Heart right ventricle (tissue), 16 donors: Measurements from ENCODE around the gene ADGRE1. TPM values are rescaled to one million over a fixed set of nuclear protein-coding genes. Genes with fewer than 3 reads are reported as not detected.

Experiments used
- ATAC-seq, 8 donors: fragments of 200-7000 bp; cut with Tn5 transposase; one replicate each; pipeline ENCODE4 v1.9.1; 2020; ENCODE audit warnings: mild to moderate bottlenecking in 8 of 8, moderate library complexity in 8 of 8, moderate number of reproducible peaks in 1 of 8
- DNase-seq, 2 donors: peaks; one replicate each; pipeline ENCODE4 v3.0.0-alpha.2; 2020
- H3K27ac ChIP-seq, 10 donors: fragments of 200-600 bp; sonication (generic) in 2 of 10; one replicate each; pipeline versions ENCODE4 v1.5.0 to v1.8.0; 2020 to 2022; ENCODE audit warnings: mild to moderate bottlenecking in 3 of 10
- H3K27me3 ChIP-seq, 7 donors: fragments of 200-600 bp; one replicate each; pipeline ENCODE4 v1.8.0; 2021 to 2022; ENCODE audit warnings: mild to moderate bottlenecking in 2 of 7
- H3K36me3 ChIP-seq, 9 donors: fragments of 200-600 bp; sonication (generic) in 1 of 9; one replicate each; pipeline versions ENCODE4 v1.5.0 to v1.8.0; 2020 to 2022; ENCODE audit warnings: mild to moderate bottlenecking in 2 of 9
- H3K4me1 ChIP-seq, 9 donors: fragments of 200-600 bp; sonication (generic) in 1 of 9; one replicate each; pipeline versions ENCODE4 v1.5.0 to v1.8.0; 2020 to 2022; ENCODE audit warnings: mild to moderate bottlenecking in 4 of 9
- H3K4me3 ChIP-seq, 10 donors: fragments of 200-600 bp; sonication (generic) in 2 of 10; one replicate each; pipeline versions ENCODE4 v1.5.0 to v1.8.0; 2020 to 2022; ENCODE audit warnings: mild to moderate bottlenecking in 7 of 10, moderate library complexity in 2 of 10
- H3K9me3 ChIP-seq, 11 donors: fragments of 200-600 bp in 10 of 11; sonication (generic) in 2 of 11; one replicate each; pipeline versions ENCODE4 v1.5.0 to v1.8.0; 2013 to 2022; ENCODE audit warnings: mild to moderate bottlenecking in 2 of 11, control low read depth in 1 of 11, moderate library complexity in 1 of 11
- CTCF ChIP-seq, 9 donors: fragments of 200-600 bp; sonication (generic) in 2 of 9; IDR thresholded peaks; one replicate each; pipeline versions ENCODE4 v1.5.0 to v1.8.0; 2021 to 2022; ENCODE audit warnings: antibody characterized with exemption in 9 of 9, mild to moderate bottlenecking in 5 of 9, moderate library complexity in 1 of 9
- WGBS, 2 donors: extraction: QIAGEN DNeasy Blood & Tissue Kit; methylation state at CpG; one replicate each; pipeline ENCODE4 v1.1.7; 2013; ENCODE audit warnings: inconsistent platforms in 1 of 2; 5-methylcytosine and 5-hydroxymethylcytosine counted together
- intact Hi-C, 10 donors: fragments of 100-400 bp; cut with DNase I; formaldehyde crosslinking; loops; one replicate each; pipeline versions ENCODE4 v1.11.1 to v1.14.2; 2022
- polyA plus RNA-seq, 2 donors: library from polyadenylated mRNA; stranded (reverse); fragments of 200-250 nt; gene quantifications; one replicate each; pipeline ENCODE4 v1.2.3, GENCODE V29; 2013
- total RNA-seq, 10 donors: library from RNA; stranded (reverse); fragmentation: NEBNext Ultra II Directional in 3 of 10; extraction: Animal tissue kit (Norgen Biotek cat#: 25700) in 3 of 10; gene quantifications; one replicate each; pipeline versions ENCODE4 v1.2.1 to v1.2.4, GENCODE V29; 2021 to 2023
- donor health status: Arrhythmogenic right ventricular cardiomyopathy.
- donor health status: ischemic (EF 13 %, LVEDD 7.1; RV severe dilation, severe dysfunction).
- donor health status: healthy with polysubstance abuse.
- donor health status: DM: no; HTN: yes; CAD: no.
- donor health status: DM: no; HTN: no; CAD: no.
- donor health status: ischemic (EF 25% LVEDD 6.9; RV normal size, moderate dysfunction).
- donor health status: ischemic (EF 25% LVEDD 5.7; RV mildly dilated, moderate dysfunction).
- donor health status: healthy.
- donor health status: DM: yes; HTN: yes; CAD: no.
- donor health status: Ischemic cardiomyopathy.
- donor health status: ischemic (EF 35%, LVEDD 5.7; RV mildly dilated, moderate dysfunction).
- donor health status: nonischemic (EF 11% LVEDD 7.7; RV severe dilation, severe dysfunction).
- donor health status: DM: yes; HTN: yes; CAD: no.
- donor health status: PGD.
- donor health status: ischemic (EF 29% LVEDD 5.4; RV normal size, mild dysfunction).
- donor health status: nonischemic (EF 23%, LVEDD 6.1; RV moderate dilation, normal function).

Gene ADGRE1
- total and polyA plus RNA-seq, 12 donors, result 0.09 to 4.8 (median 0.19) TPM; not detected in 3

- H3K4me3 ChIP-seq, result no peak overlapping the region
- ATAC-seq (no peak), DNase-seq (no peak)
- peaks cover 0 to 37% (median 4%) of the 10 kb centered on the region in 7 donors for H3K27me3 ChIP-seq
- TF ChIP-seq CTCF (IDR thresholded peaks at IDR 0.05), result no peak
- H3K9me3 ChIP-seq, result no peaks in the 10 kb centered on the region
- peak overlapping the region in 1 of 10 donors; percentile 1 for H3K27ac ChIP-seq
- 67 to 71% methylated on average over 4 of the region's 4 CpGs for whole genome bisulfite sequencing, 2 donors
- peaks cover 0 to 10% (median 0%) of the 10 kb centered on the region in 9 donors for H3K4me1 ChIP-seq
- intact Hi-C loops, result no loop called here
- H3K36me3 ChIP-seq, result peaks cover 0 to 3% (median 0%) of the 10 kb centered on the region in 9 donors
Measured at GRCh38 chr19:6967967-6968366, 80.6 kb downstream of the ADGRE1 start.

GRCh38 chr19:6969490-6969889 lies 82.1 kb downstream of the ADGRE1 start:
- no peak for ATAC-seq
- peak overlapping the region in 1 of 10 donors; percentile 41 for H3K27ac ChIP-seq

GRCh38 chr19:6970021-6970420 lies 82.6 kb downstream of the ADGRE1 start:
- DNase-seq (no peak), ATAC-seq (no peak)
- Histone ChIP-seq H3K4me1 (peaks cover 0 to 10% (median 0%) of the 10 kb centered on the region in 9 donors), H3K9me3 (no peaks in the 10 kb centered on the region), H3K27me3 (peaks cover 0 to 24% (median 0%) of the 10 kb centered on the region in 7 donors), H3K27ac (peak overlapping the region in 1 of 10 donors; percentile 41), H3K4me3 (no peak overlapping the region), H3K36me3 (no peaks in the 10 kb centered on the region)
- no peak for TF ChIP-seq CTCF (IDR thresholded peaks at IDR 0.05)
- WGBS, 2 donors, result 53 to 67% methylated on average over 2 of the region's 2 CpGs
- intact Hi-C loops, result no loop called here

More at GRCh38 chr19:6969490-6969889, 82.1 kb downstream of the ADGRE1 start:
- Histone ChIP-seq H3K4me1 (peaks cover 0 to 10% (median 0%) of the 10 kb centered on the region in 9 donors), H3K9me3 (no peaks in the 10 kb centered on the region), H3K27me3 (peaks cover 0 to 30% (median 0%) of the 10 kb centered on the region in 7 donors), H3K4me3 (no peak overlapping the region), H3K36me3 (no peaks in the 10 kb centered on the region)
- 72 to 82% methylated on average over 2 of the region's 2 CpGs for WGBS, 2 donors
- TF ChIP-seq CTCF (IDR thresholded peaks at IDR 0.05), result no peak
- intact Hi-C loops, result no loop called here
- no peak for DNase-seq

GRCh38 chr19:6970443-6970842 lies 83.1 kb downstream of the ADGRE1 start:
- H3K27me3 ChIP-seq, result peaks cover 0 to 20% (median 0%) of the 10 kb centered on the region in 7 donors
- H3K9me3 ChIP-seq, result no peaks in the 10 kb centered on the region
- 75 to 80% methylated on average over 5 of the region's 5 CpGs for WGBS, 2 donors
- TF ChIP-seq CTCF (IDR thresholded peaks at IDR 0.05), result no peak
- no peaks in the 10 kb centered on the region for H3K36me3 ChIP-seq
- H3K4me1 ChIP-seq, result peaks cover 0 to 10% (median 0%) of the 10 kb centered on the region in 9 donors
- ATAC-seq, result no peak
- no peak for DNase-seq
- H3K27ac ChIP-seq, result peak overlapping the region in 1 of 10 donors; percentile 23
- no peak overlapping the region for H3K4me3 ChIP-seq
- intact Hi-C loops, result no loop called here
